DND-41 (cell line): Measurements from ENCODE around the gene SLC24A4.

Experiments
- ATAC-seq: fragments of 200-7000 bp; cut with Tn5 transposase; 3 replicates; pipeline ENCODE4 v1.9.1; 2021; ENCODE audit warnings: low read depth; ENCODE audit not compliant: insufficient read depth
- DNase-seq: peaks from one replicate; pipeline ENCODE4 v3.0.0-alpha.2; 2020
- H2AFZ ChIP-seq: 2 replicates; pipeline ENCODE4 v1.6.0; 2012; ENCODE audit warnings: low read depth, low read length
- H3K27ac ChIP-seq: 2 replicates; pipeline ENCODE4 v1.5.1; 2012; ENCODE audit warnings: low read length, inconsistent platforms
- H3K27me3 ChIP-seq: fragments of 200-600 bp; sonication (generic); 2 replicates; pipeline ENCODE4 v1.6.0; 2012; ENCODE audit warnings: low read length, mild to moderate bottlenecking, inconsistent platforms; ENCODE audit not compliant: insufficient read depth, poor library complexity
- H3K36me3 ChIP-seq: 2 replicates; pipeline ENCODE4 v1.5.1; 2012; ENCODE audit warnings: low read length, inconsistent platforms; ENCODE audit not compliant: insufficient read depth
- H3K4me1 ChIP-seq: 2 replicates; pipeline ENCODE4 v1.5.1; 2012; ENCODE audit warnings: mild to moderate bottlenecking, low read length; ENCODE audit not compliant: insufficient read depth
- H3K4me2 ChIP-seq: 2 replicates; pipeline ENCODE4 v1.6.0; 2012; ENCODE audit warnings: mild to moderate bottlenecking, moderate library complexity, low read length, inconsistent platforms; ENCODE audit not compliant: insufficient read depth
- H3K4me3 ChIP-seq, 2 experiments: fragments of 200-600 bp in 1 of 2; shearing (Covaris generic) in 1 of 2; 2 replicates each; pipeline ENCODE4 v1.5.1; 2012 to 2016; ENCODE audit warnings: inconsistent platforms in 2 of 2, low read length in 2 of 2, mild to moderate bottlenecking in 2 of 2, low read depth in 1 of 2, moderate library complexity in 1 of 2
- H3K79me2 ChIP-seq: 2 replicates; pipeline ENCODE4 v1.6.0; 2012; ENCODE audit warnings: low read length, inconsistent platforms; ENCODE audit not compliant: insufficient read depth
- H3K9ac ChIP-seq: 2 replicates; pipeline ENCODE4 v1.6.0; 2012; ENCODE audit warnings: low read depth, mild to moderate bottlenecking, inconsistent platforms, low read length, moderate library complexity
- H3K9me3 ChIP-seq: 2 replicates; pipeline ENCODE4 v1.5.1; 2012; ENCODE audit warnings: low read length, moderate library complexity, mild to moderate bottlenecking, inconsistent platforms; ENCODE audit not compliant: insufficient read depth, severe bottlenecking
- H4K20me1 ChIP-seq: 2 replicates; pipeline ENCODE4 v1.6.0; 2012; ENCODE audit warnings: low read length; ENCODE audit not compliant: insufficient read depth
- EZH2 ChIP-seq: IDR thresholded peaks from 3 replicates; pipeline ENCODE4 v1.6.1; 2012; ENCODE audit warnings: borderline replicate concordance, low read depth, mild to moderate bottlenecking, moderate library complexity, low read length, inconsistent platforms; ENCODE audit not compliant: severe bottlenecking
- TF ChIP-seq, protein P1 (sequence below): IDR thresholded peaks from 2 replicates; pipeline ENCODE4 v1.5.1; 2012; ENCODE audit warnings: borderline replicate concordance, low read length, moderate library complexity, mild to moderate bottlenecking; ENCODE audit not compliant: poor library complexity, severe bottlenecking; ENCODE audit errors: extremely low read depth

SLC24A4 gene

DNA sequence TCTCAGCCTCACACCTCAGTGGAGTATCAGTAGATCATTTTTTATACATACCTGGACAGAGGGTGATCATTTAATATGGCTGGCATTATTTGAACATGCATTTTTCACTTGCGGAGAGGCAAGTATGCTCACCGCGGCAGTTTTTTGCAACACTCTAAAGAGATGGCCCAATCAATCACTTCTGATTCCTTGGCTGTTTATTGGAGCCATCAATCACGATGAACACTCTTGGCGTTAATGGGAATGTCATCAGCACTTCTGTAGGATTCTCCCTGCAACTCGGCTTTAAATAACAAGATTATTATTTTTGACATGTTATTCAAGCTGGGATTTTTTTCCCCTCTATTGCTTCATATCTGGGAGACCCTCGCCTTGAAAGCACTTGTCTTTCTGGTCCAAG, 46.9 kb upstream of the SLC24A4 start:
- Histone ChIP-seq H3K4me1 (0 out of 2 replicates have a peak, but pooled peaks cover 3% of the 10 kb centered on the region), H3K4me2 (no peak overlapping the region), H3K9me3 (no peaks in the 10 kb centered on the region), H3K9ac (no peak overlapping the region), H3K27ac (no peak overlapping the region), H2AFZ (no peak overlapping the region), H3K36me3 (no peaks in the 10 kb centered on the region), H3K79me2 (no peaks in the 10 kb centered on the region), H3K27me3 (peaks cover 9% of the 10 kb centered on the region), H3K4me3 (no peak overlapping the region), H4K20me1 (no peaks in the 10 kb centered on the region)
- DNase-seq (no peak), ATAC-seq (no peak)
- TF ChIP-seq, protein P1, sequence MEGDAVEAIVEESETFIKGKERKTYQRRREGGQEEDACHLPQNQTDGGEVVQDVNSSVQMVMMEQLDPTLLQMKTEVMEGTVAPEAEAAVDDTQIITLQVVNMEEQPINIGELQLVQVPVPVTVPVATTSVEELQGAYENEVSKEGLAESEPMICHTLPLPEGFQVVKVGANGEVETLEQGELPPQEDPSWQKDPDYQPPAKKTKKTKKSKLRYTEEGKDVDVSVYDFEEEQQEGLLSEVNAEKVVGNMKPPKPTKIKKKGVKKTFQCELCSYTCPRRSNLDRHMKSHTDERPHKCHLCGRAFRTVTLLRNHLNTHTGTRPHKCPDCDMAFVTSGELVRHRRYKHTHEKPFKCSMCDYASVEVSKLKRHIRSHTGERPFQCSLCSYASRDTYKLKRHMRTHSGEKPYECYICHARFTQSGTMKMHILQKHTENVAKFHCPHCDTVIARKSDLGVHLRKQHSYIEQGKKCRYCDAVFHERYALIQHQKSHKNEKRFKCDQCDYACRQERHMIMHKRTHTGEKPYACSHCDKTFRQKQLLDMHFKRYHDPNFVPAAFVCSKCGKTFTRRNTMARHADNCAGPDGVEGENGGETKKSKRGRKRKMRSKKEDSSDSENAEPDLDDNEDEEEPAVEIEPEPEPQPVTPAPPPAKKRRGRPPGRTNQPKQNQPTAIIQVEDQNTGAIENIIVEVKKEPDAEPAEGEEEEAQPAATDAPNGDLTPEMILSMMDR, result no peak
- no peak for TF ChIP-seq EZH2

DNA sequence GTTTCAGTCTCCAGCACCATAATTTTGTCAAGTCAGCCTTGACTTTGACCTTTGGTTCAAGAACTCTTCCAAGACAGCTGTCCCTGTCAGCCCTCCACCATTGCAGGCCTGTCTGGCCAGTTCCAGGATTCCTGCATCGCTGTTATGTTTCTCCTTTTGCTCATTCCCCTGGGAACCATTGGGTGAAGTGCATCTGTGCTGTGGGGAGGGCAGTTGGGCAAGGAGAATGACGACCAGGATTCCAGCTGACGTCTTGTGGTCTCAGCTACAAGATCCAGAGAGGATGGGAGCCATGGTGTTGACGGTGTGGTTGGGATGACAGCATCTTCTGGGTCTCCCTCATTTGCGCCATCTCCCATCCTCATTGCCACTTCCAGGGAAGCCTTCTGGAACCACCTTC, 45.9 kb upstream of the SLC24A4 start:
- Histone ChIP-seq H3K79me2 (no peaks in the 10 kb centered on the region), H3K9ac (no peak overlapping the region), H3K4me1 (0 out of 2 replicates have a peak, but pooled peaks cover 4% of the 10 kb centered on the region), H3K36me3 (no peaks in the 10 kb centered on the region), H3K27ac (no peak overlapping the region), H4K20me1 (no peaks in the 10 kb centered on the region), H2AFZ (no peak overlapping the region), H3K27me3 (peaks cover 7% of the 10 kb centered on the region), H3K9me3 (no peaks in the 10 kb centered on the region), H3K4me3 (no peak overlapping the region), H3K4me2 (no peak overlapping the region)
- ATAC-seq (no peak), DNase-seq (no peak)
- TF ChIP-seq, protein P1, result no peak
- TF ChIP-seq EZH2, result no peak

DNA sequence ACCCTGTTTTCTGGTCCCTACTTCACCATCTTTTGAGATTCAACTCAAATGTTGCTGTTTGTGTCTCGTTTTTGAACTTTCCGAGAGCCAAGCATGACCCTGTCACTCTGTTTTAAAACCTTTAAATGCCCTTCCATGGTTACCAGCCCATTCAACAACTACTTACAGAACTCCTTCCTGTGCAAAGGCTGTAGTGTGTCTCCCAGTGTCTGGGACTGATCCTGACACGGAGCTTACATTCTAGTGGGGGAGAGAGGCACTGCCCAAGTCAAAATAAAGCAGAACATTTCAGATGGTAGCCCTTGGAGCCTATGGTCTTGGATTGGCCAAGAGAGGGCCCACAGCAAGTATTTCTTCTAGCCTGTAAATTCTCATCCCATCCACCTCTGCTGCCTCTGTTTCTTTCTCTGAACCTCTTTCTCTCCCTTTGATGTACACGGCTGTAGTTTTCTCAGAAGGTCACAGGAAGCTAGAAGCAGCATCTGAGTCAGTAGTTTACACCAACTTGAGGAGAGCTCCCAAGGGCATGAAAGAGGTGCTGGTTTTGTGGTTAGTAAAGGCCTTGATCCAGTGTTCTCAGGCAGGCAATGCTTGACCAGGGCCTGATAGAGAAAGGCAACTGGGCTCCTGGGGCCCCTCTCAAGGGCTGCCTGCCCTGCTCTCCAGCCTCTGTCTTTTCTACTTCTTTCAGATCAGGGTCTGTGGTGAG, 42.3 kb upstream of the SLC24A4 start:
- Histone ChIP-seq H3K27ac (no peak overlapping the region), H3K4me3 (no peak overlapping the region), H3K27me3 (no peaks in the 10 kb centered on the region), H3K4me1 (0 out of 2 replicates have a peak, but pooled peaks cover 4% of the 10 kb centered on the region), H4K20me1 (no peaks in the 10 kb centered on the region), H2AFZ (no peak overlapping the region), H3K9ac (no peak overlapping the region), H3K4me2 (no peak overlapping the region), H3K79me2 (no peaks in the 10 kb centered on the region), H3K9me3 (no peaks in the 10 kb centered on the region), H3K36me3 (no peaks in the 10 kb centered on the region)
- ATAC-seq (peak; percentile 95), DNase-seq (peak; percentile 39)
- TF ChIP-seq EZH2, result no peak
- TF ChIP-seq, protein P1, result no peak
